Stimulated activated CD4-positive, alpha-beta T cell treated with anti-CD3 and anti-CD28 coated beads, Interleukin-12 subunit alpha, Interleukin-12 subunit beta, amount 100 ng/mL, for 48 hours (primary cell): Measurements from ENCODE around the gene PRKAR1B.

Experiments
- DNase-seq, 3 donors: peaks; one replicate each; pipeline ENCODE4 v3.0.0-alpha.2; 2020; ENCODE audit warnings: low read depth in 2 of 3, low spot score in 1 of 3

PRKAR1B gene

GRCh38 chr7:548401-548800 lies 178.7 kb downstream of the PRKAR1B start:
- no peak for DNase-seq

- DNase-seq = no peak
Measured at GRCh38 chr7:545470-545869, 181.6 kb downstream of the PRKAR1B start.

GRCh38 chr7:544338-545221 lies 182.5 kb downstream of the PRKAR1B start:
- DNase-seq = no peak

- no peak for DNase-seq
Measured at GRCh38 chr7:543501-544337, 183.4 kb downstream of the PRKAR1B start.

GRCh38 chr7:542713-543500 lies 184.2 kb downstream of the PRKAR1B start:
- DNase-seq = no peak

GRCh38 chr7:542131-542712 lies 184.9 kb downstream of the PRKAR1B start:
- no peak for DNase-seq

- DNase-seq = no peak
Measured at GRCh38 chr7:541661-542060, 185.4 kb downstream of the PRKAR1B start.

GRCh38 chr7:540997-541396 lies 186.1 kb downstream of the PRKAR1B start:
- DNase-seq = no peak

GRCh38 chr7:540579-540978 lies 186.5 kb downstream of the PRKAR1B start:
- DNase-seq = no peak

- no peak for DNase-seq
Measured at GRCh38 chr7:539731-540411, 187.2 kb downstream of the PRKAR1B start.

GRCh38 chr7:538764-539685 lies 188.1 kb downstream of the PRKAR1B start:
- no peak for DNase-seq

- no peak for DNase-seq
Measured at GRCh38 chr7:537911-538634, 189.0 kb downstream of the PRKAR1B start.

GRCh38 chr7:536231-536630 lies 190.8 kb downstream of the PRKAR1B start:
- no peak for DNase-seq

GRCh38 chr7:534959-535358 lies 192.1 kb downstream of the PRKAR1B start:
- DNase-seq = no peak

GRCh38 chr7:534075-534474 lies 193.0 kb downstream of the PRKAR1B start:
- no peak for DNase-seq

GRCh38 chr7:533266-533665 lies 193.8 kb downstream of the PRKAR1B start:
- no peak for DNase-seq

- DNase-seq = no peak
Measured at GRCh38 chr7:532379-533143, 194.5 kb downstream of the PRKAR1B start.

- DNase-seq = no peak
Measured at GRCh38 chr7:531777-532176, 195.3 kb downstream of the PRKAR1B start.
